Heart left ventricle (tissue), 16 donors: ENCODE data around the gene CLSTN2. TPM values are rescaled to one million over a fixed set of nuclear protein-coding genes. Genes with fewer than 3 reads are reported as not detected.

Experiments used
- ATAC-seq, 4 donors: fragments of 200-7000 bp; cut with Tn5 transposase; one replicate each; pipeline ENCODE4 v1.9.1; 2020 to 2022; ENCODE audit warnings: moderate library complexity in 4 of 4, mild to moderate bottlenecking in 3 of 4, moderate number of reproducible peaks in 1 of 4
- DNase-seq, 5 donors: peaks; one replicate each; pipeline ENCODE4 v3.0.0-alpha.2; 2020
- H3K27ac ChIP-seq, 12 donors: fragments of 200-600 bp; sonication (generic) in 4 of 12; one replicate each; pipeline versions ENCODE4 v1.5.0 to v1.8.0; 2016 to 2022; ENCODE audit warnings: mild to moderate bottlenecking in 2 of 12
- H3K27me3 ChIP-seq, 9 donors: fragments of 200-600 bp; sonication (generic) in 2 of 9; one replicate each; pipeline versions ENCODE4 v1.5.1 to v1.8.0; 2016 to 2022; ENCODE audit warnings: mild to moderate bottlenecking in 3 of 9
- H3K36me3 ChIP-seq, 9 donors: fragments of 200-600 bp; sonication (generic) in 2 of 9; one replicate each; pipeline versions ENCODE4 v1.5.0 to v1.8.0; 2018 to 2022; ENCODE audit warnings: mild to moderate bottlenecking in 2 of 9
- H3K4me1 ChIP-seq, 12 donors: fragments of 200-600 bp; sonication (generic) in 4 of 12; one replicate each; pipeline versions ENCODE4 v1.5.0 to v1.8.0; 2016 to 2022; ENCODE audit warnings: mild to moderate bottlenecking in 3 of 12
- H3K4me3 ChIP-seq, 12 donors: fragments of 200-600 bp; sonication (generic) in 4 of 12; one replicate each; pipeline versions ENCODE4 v1.5.0 to v1.8.0; 2017 to 2022; ENCODE audit warnings: mild to moderate bottlenecking in 9 of 12, moderate library complexity in 4 of 12
- H3K9me3 ChIP-seq, 12 donors: fragments of 200-600 bp; sonication (generic) in 4 of 12; one replicate each; pipeline versions ENCODE4 v1.5.0 to v1.8.0; 2016 to 2022; ENCODE audit warnings: mild to moderate bottlenecking in 1 of 12
- CTCF ChIP-seq, 12 donors: fragments of 200-600 bp; sonication (generic) in 4 of 12; IDR thresholded peaks; one replicate each; pipeline versions ENCODE4 v1.5.0 to v1.8.0; 2018 to 2022; ENCODE audit warnings: antibody characterized with exemption in 12 of 12, mild to moderate bottlenecking in 5 of 12
- POLR2A ChIP-seq, 2 donors: fragments of 450-650 bp; IDR thresholded peaks; one replicate each; pipeline ENCODE4 v1.6.1; 2017; ENCODE audit warnings: antibody characterized with exemption in 2 of 2, mild to moderate bottlenecking in 2 of 2, moderate library complexity in 2 of 2
- WGBS, 4 donors: extraction: QIAGEN DNeasy Blood & Tissue Kit in 2 of 4; methylation state at CpG; one replicate each; pipeline versions ENCODE4 v1.1.5 to v1.1.7; 2013 to 2018; 5-methylcytosine and 5-hydroxymethylcytosine counted together
- intact Hi-C, 10 donors: fragments of 100-400 bp; cut with DNase I; formaldehyde crosslinking; loops; one replicate each; pipeline versions ENCODE4 v1.11.1 to v1.14.2; 2022
- polyA plus RNA-seq, 2 donors: library from polyadenylated mRNA; stranded (reverse); fragments of 200-250 nt; gene quantifications; one replicate each; pipeline ENCODE4 v1.2.3, GENCODE V29; 2013
- total RNA-seq, 9 donors: library from RNA; depleted of rRNA in 2 of 9; stranded (reverse); fragments of >200 nt in 2 of 9; fragmentation: NEBNext Ultra II Directional in 3 of 9; extraction: Animal tissue kit (Norgen Biotek cat#: 25700) in 3 of 9; gene quantifications; one replicate each; pipeline versions ENCODE4 v1.1.0 to v1.2.4, GENCODE V29; 2016 to 2023
- donor health status: ischemic (EF 13 %, LVEDD 7.1; RV severe dilation, severe dysfunction).
- donor health status: healthy with polysubstance abuse.
- donor health status: DM: no; HTN: yes; CAD: no.
- donor health status: DM: no; HTN: no; CAD: no.
- donor health status: ischemic (EF 25% LVEDD 6.9; RV normal size, moderate dysfunction).
- donor health status: ischemic (EF 25% LVEDD 5.7; RV mildly dilated, moderate dysfunction).
- donor health status: healthy.
- donor health status: DM: yes; HTN: yes; CAD: no.
- donor health status: ischemic (EF 35%, LVEDD 5.7; RV mildly dilated, moderate dysfunction).
- donor health status: nonischemic (EF 11% LVEDD 7.7; RV severe dilation, severe dysfunction).
- donor health status: DM: yes; HTN: yes; CAD: no.
- donor health status: PGD.
- donor health status: ischemic (EF 29% LVEDD 5.4; RV normal size, mild dysfunction).
- donor health status: nonischemic (EF 23%, LVEDD 6.1; RV moderate dilation, normal function).

CLSTN2 gene
- total and polyA plus RNA-seq, 11 donors = 0.69 to 7.6 (median 3.9) TPM

- no peaks in the 10 kb centered on the region for H3K27me3 ChIP-seq
- DNase-seq (no peak), ATAC-seq (peak in 2 of 4 donors; percentile 22 to 43)
- no peak overlapping the region for H3K4me3 ChIP-seq
- TF ChIP-seq CTCF (IDR thresholded peaks at IDR 0.05) (peak in 2 of 12 donors; percentile 6 to 20), POLR2A (IDR thresholded peaks at IDR 0.05) (no peak)
- intact Hi-C loops = loop anchor here in 1 of 10 donors (10.0 kb wide), 1 partner anchor 198 kb away; no protein-coding TSS in a partner anchor
- peaks cover 0 to 12% (median 0%) of the 10 kb centered on the region in 12 donors for H3K4me1 ChIP-seq
- no peak overlapping the region for H3K27ac ChIP-seq
- no peaks in the 10 kb centered on the region for H3K36me3 ChIP-seq
- WGBS, 4 donors = 68 to 69% (median 69%) methylated on average over 3 of the region's 3 CpGs
- no peaks in the 10 kb centered on the region for H3K9me3 ChIP-seq
Observed at GRCh38 chr3:140296796-140297352, 361.9 kb downstream of the CLSTN2 start.

GRCh38 chr3:140298043-140298442, 363.1 kb downstream of the CLSTN2 start:
- H3K4me1 ChIP-seq = peaks cover 0 to 2% (median 0%) of the 10 kb centered on the region in 12 donors
- DNase-seq = no peak
- ATAC-seq = no peak
- H3K4me3 ChIP-seq = no peak overlapping the region
- H3K27ac ChIP-seq = no peak overlapping the region
- H3K27me3 ChIP-seq = no peaks in the 10 kb centered on the region
- WGBS, 4 donors = 93 to 100% (median 96%) methylated on average over 1 of the region's 1 CpG
- intact Hi-C loops = loop anchor here in 1 of 10 donors (10.0 kb wide), 1 partner anchor 197 kb away; no protein-coding TSS in a partner anchor
- H3K9me3 ChIP-seq = no peaks in the 10 kb centered on the region
- no peak for TF ChIP-seq CTCF (IDR thresholded peaks at IDR 0.05)
- H3K36me3 ChIP-seq = no peaks in the 10 kb centered on the region

- WGBS, 4 donors = 65 to 91% (median 72%) methylated on average over 2 of the region's 2 CpGs
- TF ChIP-seq POLR2A (IDR thresholded peaks at IDR 0.05) (no peak), CTCF (IDR thresholded peaks at IDR 0.05) (no peak)
- ATAC-seq (no peak), DNase-seq (no peak)
- H3K9me3 ChIP-seq = no peaks in the 10 kb centered on the region
- H3K4me3 ChIP-seq = no peak overlapping the region
- H3K36me3 ChIP-seq = no peaks in the 10 kb centered on the region
- no peak overlapping the region for H3K27ac ChIP-seq
- no peaks in the 10 kb centered on the region for H3K27me3 ChIP-seq
- intact Hi-C loops = loop anchor here in 1 of 10 donors (10.0 kb wide), 1 partner anchor 196 kb away; no protein-coding TSS in a partner anchor
- peaks cover 0 to 2% (median 0%) of the 10 kb centered on the region in 12 donors for H3K4me1 ChIP-seq
Observed at GRCh38 chr3:140298569-140299070, 363.6 kb downstream of the CLSTN2 start.

- peaks cover 0 to 4% (median 0%) of the 10 kb centered on the region in 9 donors for H3K27me3 ChIP-seq
- peaks cover 0 to 3% (median 0%) of the 10 kb centered on the region in 12 donors for H3K4me1 ChIP-seq
- no peak overlapping the region for H3K27ac ChIP-seq
- no peaks in the 10 kb centered on the region for H3K9me3 ChIP-seq
- 86 to 92% (median 90%) methylated on average over 2 of the region's 2 CpGs for WGBS, 4 donors
- intact Hi-C loops = no loop called here
- no peak for TF ChIP-seq POLR2A (IDR thresholded peaks at IDR 0.05)
- no peak for TF ChIP-seq CTCF (IDR thresholded peaks at IDR 0.05)
- H3K36me3 ChIP-seq = no peaks in the 10 kb centered on the region
- DNase-seq = no peak
- no peak for ATAC-seq
- H3K4me3 ChIP-seq = no peak overlapping the region
Observed at GRCh38 chr3:140303875-140304274, 368.9 kb downstream of the CLSTN2 start.
